Keratinocyte (primary cell): Measurements from ENCODE around the gene SPPL2B. TPM values are rescaled to one million over a fixed set of nuclear protein-coding genes. Genes with fewer than 3 reads are reported as not detected.
A peak's percentile ranks its signal among the peaks of the same experiment; 100 is the strongest.

Experiments
- DNase-seq: peaks from one replicate; pipeline ENCODE4 v3.0.0-alpha.2; 2011; ENCODE audit warnings: low read depth, missing footprints, low spot score
- FAIRE-seq: peaks from 2 replicates; lab custom pipeline; 2011; peaks lifted over from hg19 to GRCh38; lab: Jason Lieb, UNC
- H2AFZ ChIP-seq: 2 replicates; pipeline ENCODE4 v1.6.0; 2012; ENCODE audit warnings: low read length, control low read depth, inconsistent platforms; ENCODE audit not compliant: control insufficient read depth
- H3K27ac ChIP-seq: 2 replicates; pipeline ENCODE4 v1.5.1; 2011; ENCODE audit warnings: low read length; ENCODE audit not compliant: control insufficient read depth, insufficient read depth
- H3K27me3 ChIP-seq: 3 replicates; pipeline ENCODE4 v1.6.0; 2011; ENCODE audit warnings: low read length; ENCODE audit not compliant: control insufficient read depth, insufficient read depth; ENCODE audit errors: extremely low read depth
- H3K36me3 ChIP-seq, 2 experiments: 2 replicates in 1 of 2; 3 replicates in 1 of 2; pipeline ENCODE4 v1.5.1; 2011; ENCODE audit warnings: low read length in 2 of 2, mild to moderate bottlenecking in 1 of 2; ENCODE audit not compliant: control insufficient read depth in 2 of 2, insufficient read depth in 2 of 2; ENCODE audit errors: extremely low read depth in 1 of 2
- H3K4me1 ChIP-seq: 3 replicates; pipeline ENCODE4 v1.5.1; 2011; ENCODE audit warnings: low read length; ENCODE audit not compliant: control insufficient read depth, insufficient read depth; ENCODE audit errors: extremely low read depth
- H3K4me2 ChIP-seq: 3 replicates; pipeline ENCODE4 v1.6.0; 2011; ENCODE audit warnings: low read depth, low read length; ENCODE audit not compliant: control insufficient read depth, insufficient read depth; ENCODE audit errors: extremely low read depth
- H3K4me3 ChIP-seq, 3 experiments: fragments of 200-600 bp in 1 of 3; sonication (generic) in 1 of 3; 2 replicates in 2 of 3; 3 replicates in 1 of 3; pipeline ENCODE4 v1.5.1; 2011 to 2016; ENCODE audit warnings: low read length in 3 of 3, mild to moderate bottlenecking in 3 of 3, control low read depth in 2 of 3, inconsistent platforms in 1 of 3, low read depth in 1 of 3, mixed read lengths in 1 of 3, mixed run types in 1 of 3, moderate library complexity in 1 of 3; ENCODE audit not compliant: control insufficient read depth in 2 of 3, insufficient read depth in 2 of 3; ENCODE audit errors: extremely low read depth in 1 of 3
- H3K79me2 ChIP-seq: 2 replicates; pipeline ENCODE4 v1.6.0; 2012; ENCODE audit warnings: low read length; ENCODE audit not compliant: control insufficient read depth, insufficient read depth
- H3K9ac ChIP-seq: 3 replicates; pipeline ENCODE4 v1.6.0; 2011; ENCODE audit warnings: low read length; ENCODE audit not compliant: control insufficient read depth, insufficient read depth; ENCODE audit errors: extremely low read depth
- H3K9me1 ChIP-seq: 3 replicates; pipeline ENCODE4 v1.6.0; 2011; ENCODE audit warnings: low read length; ENCODE audit not compliant: control insufficient read depth, insufficient read depth; ENCODE audit errors: extremely low read depth
- H3K9me3 ChIP-seq: 2 replicates; pipeline ENCODE4 v1.5.1; 2012; ENCODE audit warnings: low read depth, low read length; ENCODE audit not compliant: control insufficient read depth
- H4K20me1 ChIP-seq: 3 replicates; pipeline ENCODE4 v1.6.0; 2011; ENCODE audit warnings: low read length; ENCODE audit not compliant: control insufficient read depth, insufficient read depth; ENCODE audit errors: extremely low read depth
- CTCF ChIP-seq, 3 experiments: IDR thresholded peaks in 1 of 3; conservative IDR thresholded peaks in 1 of 3; optimal IDR thresholded peaks in 1 of 3; 2 replicates in 2 of 3; 3 replicates in 1 of 3; pipeline versions ENCODE3 to v1.5.1; 2011; ENCODE audit warnings: low read length in 3 of 3, mild to moderate bottlenecking in 3 of 3, moderate library complexity in 2 of 3, control low read depth in 1 of 3, inconsistent platforms in 1 of 3; ENCODE audit not compliant: insufficient read depth in 2 of 3; ENCODE audit errors: extremely low read depth in 1 of 3
- EZH2 ChIP-seq: IDR thresholded peaks from one replicate; pipeline ENCODE4 v1.6.1; 2012; ENCODE audit warnings: inconsistent platforms, mild to moderate bottlenecking, low read length, moderate library complexity
- dilution Hi-C: fragments of 300-500 bp; cut with MboI; formaldehyde crosslinking; loops from one replicate; pipeline ENCODE4 v1.7.0; 2020; ENCODE audit warnings: low sequenced_read_pairs; ENCODE audit not compliant: extremely low pct_ligation_motif_present
- polyA plus RNA-seq, 5 experiments: library from polyadenylated mRNA; depleted of rRNA in 3 of 5; stranded (reverse) in 3 of 5; stranded (forward) in 1 of 5; unstranded in 1 of 5; fragments of >200 nt; gene quantifications; 1 replicate in 1 of 5; 2 replicates in 3 of 5; 3 replicates in 1 of 5; pipeline versions ENCODE4 v1.2.1 to v1.2.3, GENCODE V29; 2011 to 2012; ENCODE audit warnings: missing spikeins in 2 of 5, low read depth in 1 of 5, low replicate concordance in 1 of 5

SPPL2B gene
- polyA plus RNA-seq, 1 donor (not counting 4 experiments of a cell fraction or from before 2014, with no cell fraction given): 9.3 TPM

GRCh38 chr19:2333027-2333806 lies 4.7 kb downstream of the SPPL2B start:
- H3K4me3 ChIP-seq: no peak overlapping the region
- no peaks in the 10 kb centered on the region for H3K9me3 ChIP-seq
- no peaks in the 10 kb centered on the region for H3K27me3 ChIP-seq
- H3K9ac ChIP-seq: no peak overlapping the region
- FAIRE-seq (no peak), DNase-seq (no peak)
- no peak overlapping the region for H3K27ac ChIP-seq
- H2AFZ ChIP-seq: no peak overlapping the region
- H3K36me3 ChIP-seq: peaks cover 0 to 3% of the 10 kb centered on the region in 2 experiments
- no peak overlapping the region for H3K4me2 ChIP-seq
- dilution Hi-C loops: no loop called here
- peaks cover 55% of the 10 kb centered on the region for H3K79me2 ChIP-seq
- H3K4me1 ChIP-seq: peaks cover 4% of the 10 kb centered on the region
- no peak for TF ChIP-seq EZH2
- TF ChIP-seq CTCF (optimal IDR thresholded peaks at IDR 0.05 in 1 of 3, IDR thresholded peaks at IDR 0.05 in 1 of 3, conservative IDR thresholded peaks at IDR 0.05 in 1 of 3; ENCODE audit: extremely low read depth in 1 of 3, insufficient read depth in 2 of 3, low read length in 3 of 3): no peak
- peaks cover 8% of the 10 kb centered on the region for H4K20me1 ChIP-seq
- H3K9me1 ChIP-seq: peaks cover 3% of the 10 kb centered on the region

- no peak overlapping the region for H3K27ac ChIP-seq
- H3K9me1 ChIP-seq: peaks cover 3% of the 10 kb centered on the region
- no peaks in the 10 kb centered on the region for H3K9me3 ChIP-seq
- peaks cover 0 to 3% of the 10 kb centered on the region in 2 experiments for H3K36me3 ChIP-seq
- FAIRE-seq (no peak), DNase-seq (no peak)
- peaks cover 52% of the 10 kb centered on the region for H3K79me2 ChIP-seq
- no peak overlapping the region for H3K4me2 ChIP-seq
- TF ChIP-seq EZH2: no peak
- TF ChIP-seq CTCF (optimal IDR thresholded peaks at IDR 0.05 in 1 of 3, IDR thresholded peaks at IDR 0.05 in 1 of 3, conservative IDR thresholded peaks at IDR 0.05 in 1 of 3; ENCODE audit: extremely low read depth in 1 of 3, insufficient read depth in 2 of 3, low read length in 3 of 3): peak in 1 of 3 experiments; percentile 34
- no peak overlapping the region for H3K4me3 ChIP-seq
- dilution Hi-C loops: no loop called here
- H2AFZ ChIP-seq: no peak overlapping the region
- peaks cover 8% of the 10 kb centered on the region for H4K20me1 ChIP-seq
- H3K9ac ChIP-seq: no peak overlapping the region
- H3K27me3 ChIP-seq: no peaks in the 10 kb centered on the region
- H3K4me1 ChIP-seq: peaks cover 4% of the 10 kb centered on the region
Measured at GRCh38 chr19:2333807-2334211, 5.3 kb downstream of the SPPL2B start.
